IPS-20b (cell line): Measurements from ENCODE around the gene TRPM3.

Experiments
- H3K27ac ChIP-seq: one replicate; pipeline ENCODE4 v1.5.1; 2013; ENCODE audit warnings: low read length
- H3K27me3 ChIP-seq: 2 replicates; pipeline ENCODE4 v1.6.1; 2013; ENCODE audit warnings: mild to moderate bottlenecking, low read length, inconsistent platforms; ENCODE audit not compliant: insufficient read depth
- H3K36me3 ChIP-seq: 2 replicates; pipeline ENCODE4 v1.6.1; 2013; ENCODE audit warnings: low read depth, mild to moderate bottlenecking, inconsistent platforms, low read length, moderate library complexity; ENCODE audit not compliant: insufficient read depth
- H3K4me1 ChIP-seq: 2 replicates; pipeline ENCODE4 v1.6.1; 2013; ENCODE audit warnings: mild to moderate bottlenecking, control low read depth, inconsistent platforms, low read length, moderate library complexity; ENCODE audit not compliant: insufficient read depth
- H3K4me3 ChIP-seq: 2 replicates; pipeline ENCODE4 v1.5.1; 2013; ENCODE audit warnings: mild to moderate bottlenecking, low read length, inconsistent platforms
- H3K9ac ChIP-seq: 2 replicates; pipeline ENCODE4 v1.6.1; 2013; ENCODE audit warnings: low read depth, mild to moderate bottlenecking, inconsistent platforms, low read length, moderate library complexity
- H3K9me3 ChIP-seq: 2 replicates; pipeline ENCODE4 v1.6.1; 2013; ENCODE audit warnings: mild to moderate bottlenecking, low read depth, low read length, inconsistent platforms; ENCODE audit not compliant: insufficient read depth

The TRPM3 gene

DNA sequence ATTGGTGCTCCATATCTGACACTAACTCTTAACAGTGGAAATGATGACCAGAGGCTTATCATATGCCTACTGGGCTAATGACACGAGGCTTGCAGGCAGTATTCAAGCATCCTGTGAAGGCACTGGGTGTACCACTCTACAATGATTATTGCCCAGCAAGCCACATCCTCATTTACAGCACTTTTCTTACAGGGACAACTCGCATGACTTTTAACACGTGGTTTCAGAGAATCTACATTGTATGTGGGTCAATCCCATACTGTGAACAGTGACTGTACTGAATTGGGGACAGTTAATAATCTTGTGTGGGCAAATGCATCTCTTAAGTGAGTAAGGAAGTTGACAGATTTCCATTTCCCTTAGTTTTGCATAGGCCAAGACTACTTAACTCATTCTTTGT, 260.0 kb downstream of the TRPM3 start:
- Histone ChIP-seq H3K4me1 (no peaks in the 10 kb centered on the region), H3K27me3 (no peaks in the 10 kb centered on the region), H3K4me3 (no peak overlapping the region), H3K9ac (no peak overlapping the region), H3K36me3 (no peaks in the 10 kb centered on the region), H3K9me3 (no peaks in the 10 kb centered on the region), H3K27ac (no peak overlapping the region)

DNA sequence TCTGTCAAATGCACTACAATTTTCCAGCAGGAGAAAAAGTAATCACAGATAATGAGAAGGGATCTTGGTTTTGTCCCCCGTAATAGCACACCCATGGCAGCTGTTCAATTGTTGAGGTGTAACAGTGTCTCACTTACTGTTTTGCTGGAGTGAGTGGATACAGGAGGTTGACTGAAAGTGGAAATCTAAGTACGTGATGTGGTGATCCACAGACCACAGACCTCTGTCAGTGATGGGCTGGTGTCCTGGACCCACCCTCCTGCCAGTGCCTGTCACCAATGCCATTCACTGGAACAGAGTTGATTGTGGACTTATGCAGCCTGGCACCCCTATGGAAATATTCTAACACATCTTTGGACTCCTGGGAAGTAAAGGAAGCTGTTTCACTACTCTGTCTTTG, 261.7 kb downstream of the TRPM3 start:
- peaks cover 3% of the 10 kb centered on the region; the same call in 1 of the 2 replicates for H3K4me1 ChIP-seq

DNA sequence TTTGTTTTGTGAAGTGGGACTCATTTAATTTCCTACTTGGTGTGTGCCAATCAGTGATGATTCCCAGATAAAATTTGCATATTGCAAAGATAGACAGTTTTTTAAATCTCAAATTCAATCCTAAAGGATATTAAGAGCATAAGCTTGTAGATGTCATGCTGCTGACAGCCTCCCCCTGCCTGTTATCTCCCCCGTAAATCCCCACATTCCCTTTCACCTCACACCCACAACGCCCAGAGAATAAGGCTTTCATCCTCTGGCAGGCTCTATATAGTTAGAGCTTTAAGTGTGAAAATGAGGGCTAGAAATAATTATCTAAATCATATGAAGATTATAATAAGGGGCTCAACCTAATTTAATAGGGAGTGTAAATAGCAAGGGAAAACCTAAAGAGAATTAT, 265.0 kb downstream of the TRPM3 start:
- Histone ChIP-seq H3K27me3 (no peaks in the 10 kb centered on the region), H3K36me3 (no peaks in the 10 kb centered on the region), H3K27ac (no peak overlapping the region), H3K9ac (no peak overlapping the region), H3K4me3 (no peak overlapping the region), H3K9me3 (no peaks in the 10 kb centered on the region), H3K4me1 (peaks cover 5% of the 10 kb centered on the region; the same call in 1 of the 2 replicates)

More for the DNA sequence above, 261.7 kb downstream of the TRPM3 start:
- H3K27ac ChIP-seq: no peak overlapping the region
- H3K9ac ChIP-seq: no peak overlapping the region
- no peaks in the 10 kb centered on the region for H3K36me3 ChIP-seq
- H3K9me3 ChIP-seq: no peaks in the 10 kb centered on the region
- H3K4me3 ChIP-seq: no peak overlapping the region
- no peaks in the 10 kb centered on the region for H3K27me3 ChIP-seq

DNA sequence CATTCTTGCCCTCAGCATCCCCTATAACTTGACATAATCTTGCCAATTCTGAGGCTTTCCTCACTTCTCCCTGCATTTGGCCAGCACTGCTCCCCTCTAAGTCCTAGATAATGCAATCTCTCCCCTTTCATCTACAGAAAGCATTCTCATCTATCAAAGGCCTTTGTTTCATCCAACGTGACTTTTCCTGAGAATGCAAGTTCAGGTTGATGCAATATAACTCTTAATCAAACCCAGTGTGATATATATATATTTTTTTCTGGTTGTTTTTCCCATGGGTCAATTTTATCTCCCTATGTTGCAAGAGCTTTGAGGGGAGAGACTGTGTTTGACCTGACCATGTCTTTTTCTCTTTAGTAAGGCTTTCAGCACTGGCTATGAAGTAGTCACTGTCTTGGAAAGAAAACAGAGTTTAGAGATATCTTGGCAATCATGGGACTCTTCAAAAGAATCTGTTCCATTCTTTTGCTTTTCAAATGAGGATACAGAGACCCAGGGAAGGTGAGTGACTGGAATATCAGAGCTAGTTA, 268.6 kb downstream of the TRPM3 start:
- H3K27ac ChIP-seq: no peak overlapping the region
- H3K9me3 ChIP-seq: no peaks in the 10 kb centered on the region
- H3K4me3 ChIP-seq: no peak overlapping the region
- H3K9ac ChIP-seq: no peak overlapping the region
- H3K36me3 ChIP-seq: no peaks in the 10 kb centered on the region
- H3K4me1 ChIP-seq: peaks cover 5% of the 10 kb centered on the region; the same call in 1 of the 2 replicates
- H3K27me3 ChIP-seq: no peaks in the 10 kb centered on the region

DNA sequence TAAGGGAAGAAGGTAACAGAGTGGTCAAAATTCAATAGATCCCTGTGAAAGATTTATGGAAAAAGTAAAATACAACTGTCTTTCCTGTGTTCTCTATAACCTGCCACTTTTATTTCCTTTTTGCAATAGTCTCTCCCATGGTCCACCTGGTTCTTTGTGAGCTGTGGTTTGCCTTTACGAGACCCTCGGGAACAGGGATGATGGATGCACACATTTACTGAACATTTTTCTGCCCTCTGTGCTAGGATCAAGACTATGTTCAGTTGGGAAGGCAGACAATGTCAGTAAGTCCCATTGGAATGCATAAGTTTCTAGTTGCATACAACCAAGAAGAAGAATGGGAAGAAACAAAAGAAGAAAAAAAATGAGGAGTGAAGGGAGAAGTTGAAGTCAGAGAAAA, 281.2 kb downstream of the TRPM3 start:
- Histone ChIP-seq H3K27me3 (no peaks in the 10 kb centered on the region), H3K9ac (no peak overlapping the region), H3K27ac (no peak overlapping the region), H3K9me3 (no peaks in the 10 kb centered on the region), H3K4me3 (no peak overlapping the region), H3K4me1 (no peaks in the 10 kb centered on the region), H3K36me3 (0 out of 2 replicates have a peak, but pooled peaks cover 5% of the 10 kb centered on the region)

DNA sequence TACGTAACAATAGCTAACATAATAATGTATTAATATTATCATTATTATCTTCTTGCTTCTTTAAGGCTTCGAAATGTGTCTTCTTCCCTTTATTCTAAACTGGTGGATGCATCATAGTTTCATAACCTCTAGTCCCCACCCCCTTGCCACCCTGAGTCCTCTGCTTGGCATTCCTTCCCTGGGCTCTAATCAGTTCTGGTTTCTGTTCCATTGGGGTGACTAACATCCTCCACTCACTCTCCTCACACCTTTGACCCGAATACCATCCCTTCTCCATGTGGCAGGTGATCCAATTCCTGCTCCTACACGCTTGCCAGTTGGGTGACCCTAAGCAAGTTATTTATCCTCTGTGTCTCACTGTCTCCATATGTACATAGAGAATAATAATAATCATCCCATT, 286.1 kb downstream of the TRPM3 start:
- Histone ChIP-seq H3K9me3 (no peaks in the 10 kb centered on the region), H3K4me3 (no peak overlapping the region), H3K27ac (no peak overlapping the region), H3K4me1 (no peaks in the 10 kb centered on the region), H3K36me3 (no peaks in the 10 kb centered on the region), H3K27me3 (no peaks in the 10 kb centered on the region), H3K9ac (no peak overlapping the region)

DNA sequence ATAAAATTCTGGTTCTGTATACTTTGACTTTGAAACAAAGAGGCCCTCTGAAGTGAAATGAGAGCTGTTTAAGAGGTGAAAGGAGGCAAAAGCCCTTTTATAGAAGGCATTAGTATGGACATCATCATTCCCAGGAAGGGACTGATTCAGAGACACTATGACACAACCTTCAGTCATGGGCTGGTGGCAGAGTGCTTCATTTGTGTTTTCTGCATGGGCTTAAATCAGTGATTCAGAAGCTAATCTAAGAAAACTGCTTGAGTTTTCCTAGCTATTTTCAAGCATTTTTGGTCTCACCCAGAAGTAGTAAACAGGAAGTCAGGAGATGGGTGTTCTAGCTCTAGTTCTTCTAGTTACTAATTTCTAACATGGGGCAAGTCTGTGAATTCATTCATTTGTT, 288.9 kb downstream of the TRPM3 start:
- H3K4me1 ChIP-seq: peaks cover 4% of the 10 kb centered on the region; the same call in 1 of the 2 replicates
- no peak overlapping the region for H3K9ac ChIP-seq
- H3K4me3 ChIP-seq: no peak overlapping the region
- no peaks in the 10 kb centered on the region for H3K27me3 ChIP-seq
- H3K27ac ChIP-seq: no peak overlapping the region
- no peaks in the 10 kb centered on the region for H3K36me3 ChIP-seq
- no peaks in the 10 kb centered on the region for H3K9me3 ChIP-seq

DNA sequence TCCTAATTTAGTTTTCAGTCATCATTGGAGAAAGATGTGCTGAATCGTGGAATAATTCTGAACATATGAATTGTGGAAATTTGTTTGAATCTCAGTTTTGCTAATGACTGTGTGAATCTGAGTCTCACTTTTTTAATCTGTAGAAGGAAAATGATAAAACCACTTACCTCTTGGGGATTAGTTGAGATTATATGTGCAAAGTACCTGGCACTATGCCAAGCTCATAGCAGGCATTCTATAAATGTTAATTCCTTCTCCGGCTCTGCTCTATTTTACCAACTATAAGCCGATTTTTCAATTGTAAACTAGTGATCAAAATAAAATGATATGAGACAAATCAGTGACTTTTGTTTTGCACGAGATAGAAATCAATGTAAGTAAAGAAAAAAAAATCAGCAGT, 290.8 kb downstream of the TRPM3 start:
- H3K9ac ChIP-seq: no peak overlapping the region
- peaks cover 4% of the 10 kb centered on the region; the same call in 1 of the 2 replicates for H3K4me1 ChIP-seq
- H3K36me3 ChIP-seq: no peaks in the 10 kb centered on the region
- H3K27me3 ChIP-seq: no peaks in the 10 kb centered on the region
- H3K4me3 ChIP-seq: no peak overlapping the region
- no peaks in the 10 kb centered on the region for H3K9me3 ChIP-seq
- no peak overlapping the region for H3K27ac ChIP-seq

DNA sequence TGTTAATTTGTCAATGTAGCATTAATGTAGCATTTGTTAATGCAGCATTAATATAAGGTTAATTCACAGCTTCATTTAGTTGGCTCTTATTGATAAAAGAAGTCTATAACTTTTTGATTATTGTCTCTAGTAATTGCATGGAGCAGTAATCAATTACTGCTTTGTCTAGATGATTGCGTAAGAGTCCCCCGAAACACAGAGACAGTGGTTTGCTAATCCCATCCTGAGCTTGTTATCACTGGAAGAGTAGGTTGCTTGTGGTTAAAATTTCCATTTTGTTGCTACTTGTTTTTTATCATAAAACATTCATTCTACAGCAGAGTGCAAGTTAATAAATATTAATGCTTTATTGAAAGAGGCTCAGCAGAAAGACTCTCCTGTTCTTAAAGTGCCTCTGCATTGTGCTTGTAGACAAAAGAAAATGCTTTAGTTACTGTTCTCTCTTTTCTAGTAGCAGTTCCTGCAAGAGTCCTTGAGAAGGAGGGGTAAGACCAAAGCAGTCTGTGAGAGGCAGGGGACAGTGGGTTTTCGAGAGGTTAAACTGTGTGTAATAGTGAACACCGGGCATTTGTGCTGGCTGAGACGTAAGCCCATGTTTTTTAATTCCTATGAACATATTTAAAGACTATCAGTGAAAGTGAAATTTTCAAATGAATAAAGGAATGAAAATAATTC, 291.7 kb downstream of the TRPM3 start:
- Histone ChIP-seq H3K9ac (no peak overlapping the region), H3K36me3 (no peaks in the 10 kb centered on the region)

DNA sequence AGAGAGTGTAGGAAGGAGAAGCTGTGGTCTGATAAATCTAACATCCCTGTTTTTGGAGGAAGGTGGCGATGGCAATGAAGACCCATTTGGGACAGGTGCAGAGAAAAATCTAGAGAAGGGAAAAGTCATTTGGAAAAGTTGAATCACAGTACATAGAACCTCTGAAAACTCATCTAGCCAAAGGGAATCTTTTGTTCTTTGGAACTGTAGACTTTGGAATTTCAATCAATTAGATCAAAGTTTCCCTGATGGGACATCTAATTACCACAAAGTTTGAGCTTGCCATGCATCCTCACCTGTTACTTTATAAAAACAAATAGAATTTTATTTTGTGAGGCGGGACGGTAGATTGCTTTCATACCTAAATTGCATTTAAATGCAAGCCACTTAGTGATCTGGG, 294.9 kb downstream of the TRPM3 start:
- no peaks in the 10 kb centered on the region for H3K27me3 ChIP-seq
- H3K4me3 ChIP-seq: no peak overlapping the region
- no peaks in the 10 kb centered on the region for H3K9me3 ChIP-seq
- H3K27ac ChIP-seq: no peak overlapping the region
- H3K4me1 ChIP-seq: peaks cover 4% of the 10 kb centered on the region; the same call in 1 of the 2 replicates
- no peaks in the 10 kb centered on the region for H3K36me3 ChIP-seq
- no peak overlapping the region for H3K9ac ChIP-seq

More for the DNA sequence above, 291.7 kb downstream of the TRPM3 start:
- Histone ChIP-seq H3K27me3 (no peaks in the 10 kb centered on the region), H3K4me1 (peaks cover 4% of the 10 kb centered on the region; the same call in 1 of the 2 replicates), H3K9me3 (no peaks in the 10 kb centered on the region), H3K27ac (no peak overlapping the region), H3K4me3 (no peak overlapping the region)

DNA sequence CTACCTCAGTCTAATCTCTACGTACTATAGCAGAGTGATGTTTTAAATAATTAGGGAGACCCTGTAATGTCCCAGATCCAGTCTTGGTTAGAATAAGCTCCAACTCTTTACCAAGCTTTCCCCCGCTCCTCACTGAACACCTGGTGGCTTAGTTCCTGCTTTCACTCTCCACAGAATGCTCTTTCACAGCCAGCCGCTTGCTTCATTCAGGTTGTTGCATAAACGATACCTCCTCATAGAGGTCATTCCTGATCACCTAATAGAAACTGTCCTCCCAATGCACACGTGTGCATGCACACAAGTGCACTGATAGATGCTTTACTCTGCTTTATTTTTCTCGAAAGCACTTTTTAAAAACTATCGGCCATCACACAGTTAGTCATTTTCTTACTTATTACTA, 298.1 kb downstream of the TRPM3 start:
- H3K4me3 ChIP-seq: no peak overlapping the region
- H3K4me1 ChIP-seq: no peaks in the 10 kb centered on the region
- H3K27me3 ChIP-seq: no peaks in the 10 kb centered on the region
- no peak overlapping the region for H3K27ac ChIP-seq
- H3K9ac ChIP-seq: no peak overlapping the region
- H3K9me3 ChIP-seq: no peaks in the 10 kb centered on the region
- no peaks in the 10 kb centered on the region for H3K36me3 ChIP-seq

DNA sequence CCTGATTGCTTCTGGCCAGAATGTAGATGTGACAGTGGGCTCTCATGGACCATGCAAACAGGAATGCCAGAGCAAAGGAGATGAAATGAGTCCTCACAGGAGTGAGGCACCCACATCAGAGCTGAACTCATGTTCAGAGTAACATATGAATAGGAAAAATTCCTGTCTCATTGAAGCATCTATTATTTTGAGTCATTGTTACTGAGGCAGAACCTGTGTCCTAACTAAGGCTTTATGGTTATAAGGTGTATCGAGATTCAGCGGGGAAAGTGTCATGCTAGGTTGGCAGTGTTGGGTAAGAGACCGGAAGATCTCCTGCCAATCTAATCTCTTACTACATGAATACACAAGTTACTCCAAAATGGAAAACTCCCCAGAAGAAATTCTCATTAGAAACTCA, 304.1 kb downstream of the TRPM3 start:
- Histone ChIP-seq H3K4me3 (no peak overlapping the region), H3K9me3 (no peaks in the 10 kb centered on the region), H3K9ac (no peak overlapping the region), H3K36me3 (no peaks in the 10 kb centered on the region), H3K27ac (no peak overlapping the region), H3K27me3 (no peaks in the 10 kb centered on the region), H3K4me1 (no peaks in the 10 kb centered on the region)
